ENCODE data around the gene INPP5K. TPM values are rescaled to one million over a fixed set of nuclear protein-coding genes. Genes with fewer than 3 reads are reported as not detected.

INPP5K gene
- total RNA-seq, 4 donors from 2014 or later, result 60.9 to 163 (median 64.7) TPM

DNA sequence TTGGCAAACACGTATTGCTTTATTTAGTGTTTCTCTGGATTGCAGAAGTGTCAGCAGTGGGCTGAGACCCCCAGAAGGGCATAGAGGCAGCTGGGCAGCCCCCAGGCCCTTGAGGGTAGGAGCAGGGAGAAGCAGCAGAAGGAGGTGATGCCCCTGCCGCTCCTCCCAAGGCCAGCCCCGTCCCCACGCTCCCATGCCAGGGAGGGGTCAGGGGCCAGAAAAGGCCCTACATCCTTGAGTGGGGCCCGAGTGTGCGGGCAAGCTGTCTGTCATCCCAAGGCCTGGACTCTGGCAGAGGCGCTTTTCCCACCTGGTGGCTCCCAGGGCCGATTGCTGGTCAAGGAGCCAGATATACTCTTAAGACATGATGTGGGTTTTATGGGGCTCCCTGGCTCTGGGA, 52.2 kb downstream of the INPP5K start:
- no peak for DNase-seq
- Histone ChIP-seq H3K27ac (no peak overlapping the region), H3K9me3 (no peaks in the 10 kb centered on the region), H3K27me3 (no peaks in the 10 kb centered on the region), H3K4me1 (peaks cover 0 to 34% (median 11%) of the 10 kb centered on the region in 4 donors), H3K4me3 (no peak overlapping the region), H3K36me3 (peaks cover 0 to 53% (median 0%) of the 10 kb centered on the region in 3 donors)
- no peak for TF ChIP-seq POLR2A (IDR thresholded peaks at IDR 0.05)
- TF ChIP-seq, protein P1, sequence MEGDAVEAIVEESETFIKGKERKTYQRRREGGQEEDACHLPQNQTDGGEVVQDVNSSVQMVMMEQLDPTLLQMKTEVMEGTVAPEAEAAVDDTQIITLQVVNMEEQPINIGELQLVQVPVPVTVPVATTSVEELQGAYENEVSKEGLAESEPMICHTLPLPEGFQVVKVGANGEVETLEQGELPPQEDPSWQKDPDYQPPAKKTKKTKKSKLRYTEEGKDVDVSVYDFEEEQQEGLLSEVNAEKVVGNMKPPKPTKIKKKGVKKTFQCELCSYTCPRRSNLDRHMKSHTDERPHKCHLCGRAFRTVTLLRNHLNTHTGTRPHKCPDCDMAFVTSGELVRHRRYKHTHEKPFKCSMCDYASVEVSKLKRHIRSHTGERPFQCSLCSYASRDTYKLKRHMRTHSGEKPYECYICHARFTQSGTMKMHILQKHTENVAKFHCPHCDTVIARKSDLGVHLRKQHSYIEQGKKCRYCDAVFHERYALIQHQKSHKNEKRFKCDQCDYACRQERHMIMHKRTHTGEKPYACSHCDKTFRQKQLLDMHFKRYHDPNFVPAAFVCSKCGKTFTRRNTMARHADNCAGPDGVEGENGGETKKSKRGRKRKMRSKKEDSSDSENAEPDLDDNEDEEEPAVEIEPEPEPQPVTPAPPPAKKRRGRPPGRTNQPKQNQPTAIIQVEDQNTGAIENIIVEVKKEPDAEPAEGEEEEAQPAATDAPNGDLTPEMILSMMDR (IDR thresholded peaks at IDR 0.05), result no peak

DNA sequence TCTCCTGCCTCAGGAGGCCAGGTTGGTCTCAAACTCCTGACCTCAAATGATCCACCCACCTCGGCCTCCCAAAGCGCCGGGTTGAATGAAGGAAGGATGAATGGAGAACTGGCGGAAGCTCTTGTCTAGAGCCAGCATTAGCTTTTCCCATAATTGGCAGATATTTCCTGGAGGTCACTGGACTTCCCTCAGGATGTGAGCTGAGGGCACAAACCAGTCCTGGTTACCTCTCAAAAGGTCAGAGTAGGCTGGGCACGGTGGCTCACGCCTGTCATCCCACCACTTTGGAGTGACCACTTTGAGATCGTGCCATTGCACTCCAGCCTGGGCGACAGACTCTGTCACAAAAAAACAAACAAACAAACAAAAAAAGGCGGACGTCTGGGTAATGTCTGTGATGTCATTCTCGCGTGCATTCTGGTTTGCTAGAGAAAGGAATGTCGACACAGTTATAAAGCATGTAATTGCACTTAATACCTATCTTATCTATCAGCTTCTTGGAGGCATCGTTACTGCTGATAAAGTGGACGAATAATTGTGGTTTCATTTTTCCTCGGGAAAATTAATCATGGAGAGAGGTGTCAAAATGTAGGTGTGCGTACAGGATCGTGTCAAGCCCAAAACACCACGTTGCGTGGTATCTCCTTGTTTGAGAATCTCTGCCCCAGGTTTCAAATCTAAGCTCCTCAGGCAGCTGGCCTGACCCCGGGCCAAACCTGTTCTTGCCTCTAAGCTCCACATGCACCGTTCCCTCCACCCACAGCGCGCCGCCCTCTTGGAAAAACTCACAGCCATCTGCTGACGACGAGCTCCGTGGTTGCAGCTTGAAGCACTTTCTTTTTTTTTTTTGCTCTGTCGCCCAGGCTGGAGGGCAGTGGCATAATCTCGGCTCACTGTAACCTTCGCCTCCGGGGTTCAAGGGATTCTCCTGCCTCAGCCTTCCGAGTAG, 54.0 kb downstream of the INPP5K start:
- Histone ChIP-seq H3K36me3 (peaks cover 0 to 35% (median 0%) of the 10 kb centered on the region in 3 donors), H3K27ac (peak overlapping the region in 3 of 4 donors; percentile 29 to 52 (median 45)), H3K4me1 (peaks cover 0 to 34% (median 11%) of the 10 kb centered on the region in 4 donors), H3K4me3 (no peak overlapping the region), H3K9me3 (no peaks in the 10 kb centered on the region), H3K27me3 (no peaks in the 10 kb centered on the region)
- no peak for DNase-seq
- TF ChIP-seq, protein P1 (IDR thresholded peaks at IDR 0.05), result no peak
- no peak for TF ChIP-seq POLR2A (IDR thresholded peaks at IDR 0.05)

DNA sequence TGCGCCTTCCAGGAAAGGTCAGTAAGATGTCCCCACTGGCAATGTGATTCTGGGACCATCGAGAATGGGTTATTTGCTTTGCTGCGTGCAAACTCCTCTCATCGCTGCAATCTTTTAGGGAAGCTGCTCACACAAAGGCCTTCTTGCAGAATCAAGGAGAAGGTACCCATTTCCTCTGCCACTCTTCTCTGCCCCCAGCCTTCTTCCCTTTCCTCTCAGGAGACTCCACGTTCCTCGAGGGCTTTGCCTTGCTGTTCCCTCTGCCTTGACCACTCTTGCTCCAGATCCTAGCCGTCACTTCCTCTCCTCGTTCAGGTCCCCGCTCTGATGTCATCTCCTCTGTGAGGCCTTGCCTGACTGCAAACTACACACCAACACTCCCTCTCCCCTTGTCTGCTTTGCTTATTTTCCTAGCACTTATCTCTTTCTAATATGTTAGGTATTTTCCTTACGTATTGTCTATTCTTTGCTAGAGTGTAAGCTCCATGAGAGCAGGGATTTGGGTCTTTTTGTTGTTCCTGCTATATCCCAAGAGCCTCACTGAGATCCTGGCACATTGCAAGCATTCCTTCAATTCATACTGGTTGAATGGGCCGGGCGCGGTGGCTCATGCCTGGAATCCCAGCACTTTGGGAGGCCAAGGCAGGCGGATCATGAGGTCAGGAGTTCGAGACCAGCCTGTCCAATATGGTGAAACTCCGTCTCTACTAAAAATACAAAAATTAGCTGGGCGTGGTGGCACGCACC, 55.0 kb downstream of the INPP5K start:
- no peaks in the 10 kb centered on the region for H3K9me3 ChIP-seq
- peaks cover 0 to 25% (median 0%) of the 10 kb centered on the region in 3 donors for H3K36me3 ChIP-seq
- no peak for DNase-seq
- peak overlapping the region in 1 of 4 donors; percentile 85 for H3K27ac ChIP-seq
- H3K4me3 ChIP-seq, result no peak overlapping the region
- no peak for TF ChIP-seq POLR2A (IDR thresholded peaks at IDR 0.05)
- TF ChIP-seq, protein P1 (IDR thresholded peaks at IDR 0.05), result no peak
- H3K27me3 ChIP-seq, result no peaks in the 10 kb centered on the region
- H3K4me1 ChIP-seq, result peaks cover 0 to 40% (median 13%) of the 10 kb centered on the region in 4 donors

DNA sequence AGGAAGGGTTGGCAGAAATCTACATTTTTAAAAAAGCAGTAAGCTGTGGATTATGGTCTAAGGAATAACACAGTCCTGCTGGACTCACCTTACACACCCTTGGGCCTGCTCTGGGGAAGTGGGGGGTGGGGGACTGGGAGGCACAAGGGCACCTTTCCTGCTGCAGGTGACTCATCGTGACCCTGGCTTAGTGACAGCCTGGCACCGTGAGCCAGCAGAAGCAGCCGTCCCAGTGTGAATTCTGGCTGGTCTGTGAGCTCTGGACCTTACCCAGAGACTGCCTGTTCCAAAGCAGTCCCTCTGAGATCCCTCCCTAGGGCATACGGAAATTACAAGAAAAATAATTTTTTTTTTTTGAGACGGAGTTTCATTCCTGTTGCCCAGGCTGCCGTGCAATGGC, 56.2 kb downstream of the INPP5K start:
- Histone ChIP-seq H3K4me3 (no peak overlapping the region), H3K36me3 (peaks cover 0 to 13% (median 0%) of the 10 kb centered on the region in 3 donors), H3K27ac (peak overlapping the region in 3 of 4 donors; percentile 53 to 85 (median 85)), H3K27me3 (no peaks in the 10 kb centered on the region), H3K9me3 (no peaks in the 10 kb centered on the region), H3K4me1 (peaks cover 0 to 40% (median 13%) of the 10 kb centered on the region in 4 donors)
- DNase-seq, result peak in 2 of 3 donors; percentile 89 to 91
- TF ChIP-seq, protein P1 (IDR thresholded peaks at IDR 0.05), result no peak
- peak in 1 of 2 donors; percentile 49 for TF ChIP-seq POLR2A (IDR thresholded peaks at IDR 0.05)

DNA sequence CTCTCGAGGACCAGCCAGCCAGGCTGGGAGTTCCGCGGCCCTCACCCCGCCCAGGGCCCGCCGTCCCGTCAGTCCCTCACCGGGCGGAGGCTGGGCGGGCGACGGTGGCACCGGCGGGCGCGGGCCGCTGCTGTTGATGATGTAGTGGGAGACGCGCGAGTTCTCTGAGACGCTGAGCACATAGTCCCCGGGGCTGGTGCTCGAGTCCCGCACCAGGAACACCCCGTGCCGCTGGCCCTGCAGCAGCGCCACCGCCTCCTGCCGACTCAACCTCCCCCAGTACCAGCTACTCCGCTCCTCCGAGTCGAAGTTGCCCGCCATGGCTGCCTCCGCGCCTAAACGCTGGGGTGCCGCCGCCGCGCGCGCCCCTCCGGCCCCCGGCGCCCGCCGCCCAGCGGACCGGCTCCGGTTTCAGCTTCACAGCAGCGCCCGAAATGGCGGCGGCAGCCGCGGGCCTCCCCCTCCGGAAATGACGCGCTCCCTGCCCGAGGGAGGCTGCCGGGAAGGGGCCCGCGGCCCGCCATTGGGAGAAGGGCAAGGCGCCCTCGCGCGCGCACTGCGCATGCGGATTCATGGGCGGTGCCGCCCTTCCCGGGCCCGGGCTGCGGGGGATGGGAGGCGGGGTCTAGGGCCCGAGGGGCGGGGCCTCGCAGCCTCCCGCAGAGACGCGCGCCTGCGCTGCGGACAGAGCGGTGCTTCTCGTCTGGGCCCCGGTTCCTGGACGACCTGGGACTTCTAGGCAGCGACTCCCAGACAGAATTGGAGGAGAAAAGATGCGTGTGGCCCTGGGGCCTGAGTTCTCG, 60.4 kb downstream of the INPP5K start, which contains the start of gene CRK:
TSS of gene CRK (minus strand) at position 436 of the 803 bp plus-strand sequence. CDS start at position 321, 115 bp downstream.
- TF ChIP-seq POLR2A (IDR thresholded peaks at IDR 0.05), result peak; percentile 88 to 92
- TF ChIP-seq, protein P1 (IDR thresholded peaks at IDR 0.05), result peak in 2 of 6 experiments; percentile 10 to 18

More for the DNA sequence above, 60.4 kb downstream of the INPP5K start, which contains the start of gene CRK:
- Histone ChIP-seq H3K27ac (peak within 1 kb of the TSS; percentile 97 to 100 (median 98)), H3K4me1 (peaks cover 0 to 47% (median 6%) of the 10 kb centered on the region in 4 donors), H3K4me3 (peak within 1 kb of the TSS; percentile 82 to 99 (median 89)), H3K9me3 (no peaks in the 10 kb centered on the region), H3K36me3 (peaks cover 0 to 9% (median 0%) of the 10 kb centered on the region in 3 donors), H3K27me3 (no peaks in the 10 kb centered on the region)
- peak; percentile 93 to 98 (median 98) for DNase-seq
